GM21737 (cell line): ENCODE data around the gene AFG1L.
A peak's percentile ranks its signal among the peaks of the same experiment; 100 is the strongest.
"Not testable (repeated sequence)": the region's sequence is repeated elsewhere in the genome, so short reads cannot be mapped to it uniquely, and the experiment has no call there.

Experiments used
- ATAC-seq: cut with Tn5 transposase; IDR thresholded peaks from one replicate; pipeline ENCODE4 v1.9.1; 2021; ENCODE audit warnings: mild to moderate bottlenecking, moderate library complexity; ENCODE audit not compliant: unreplicated experiment

Gene AFG1L

DNA sequence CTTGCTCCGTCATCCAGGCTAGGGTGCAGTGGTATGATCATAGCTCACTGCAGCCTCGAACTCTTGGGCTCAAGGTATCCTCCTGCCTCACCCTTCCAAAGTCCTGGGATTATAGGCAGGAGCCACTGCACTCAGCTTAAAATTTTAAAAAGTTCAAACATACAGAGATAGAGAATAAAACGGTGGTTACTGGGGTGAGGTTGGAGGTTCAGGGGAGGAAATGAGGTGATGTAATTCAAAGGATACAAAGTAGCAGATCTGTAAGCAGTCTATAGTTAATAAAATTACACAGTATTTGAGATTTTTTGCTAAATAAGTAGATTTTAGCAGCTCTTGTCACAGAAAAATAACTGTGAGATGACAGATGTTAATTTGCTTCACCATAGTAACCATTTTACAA, 7.5 kb upstream of the AFG1L start:
- no peak for ATAC-seq

DNA sequence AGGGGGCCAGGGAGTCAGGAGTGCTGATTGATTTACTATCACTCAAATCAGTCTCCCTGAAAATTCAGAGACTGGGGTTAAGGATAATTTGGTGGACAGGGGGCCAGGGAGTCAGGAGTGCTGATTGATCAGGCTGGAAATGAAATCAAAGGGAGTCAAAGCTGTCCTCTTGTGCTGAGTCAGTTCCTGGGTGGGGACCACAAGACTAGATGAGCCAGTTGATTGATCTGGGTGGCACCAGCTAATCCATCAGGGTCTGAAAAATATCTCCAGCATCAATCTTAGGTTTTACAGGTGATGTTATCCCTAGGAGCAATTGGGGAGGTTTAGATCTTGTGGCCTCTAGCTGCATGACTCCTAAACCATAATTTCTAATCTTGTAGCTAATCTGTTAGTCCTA, 6.1 kb upstream of the AFG1L start:
- no peak for ATAC-seq

DNA sequence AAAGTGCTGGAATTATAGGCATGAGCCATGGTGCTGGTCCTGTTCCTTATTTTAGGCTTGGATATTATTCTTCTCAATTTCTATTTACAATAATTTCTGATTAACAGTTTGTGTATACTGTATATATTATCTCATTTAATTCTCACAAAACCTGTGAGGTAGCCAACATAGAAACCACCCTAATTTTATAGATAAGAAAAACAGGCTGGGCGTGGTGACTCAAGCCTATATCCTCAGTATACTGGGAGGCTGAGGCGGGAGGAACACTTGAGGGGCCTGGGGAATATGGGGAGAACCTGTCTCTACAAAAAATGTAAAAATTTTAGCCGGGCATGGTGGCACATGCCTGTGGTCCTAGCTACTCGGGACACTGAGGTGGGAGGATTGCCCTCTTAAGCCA, 3.8 kb upstream of the AFG1L start:
- ATAC-seq = no peak

DNA sequence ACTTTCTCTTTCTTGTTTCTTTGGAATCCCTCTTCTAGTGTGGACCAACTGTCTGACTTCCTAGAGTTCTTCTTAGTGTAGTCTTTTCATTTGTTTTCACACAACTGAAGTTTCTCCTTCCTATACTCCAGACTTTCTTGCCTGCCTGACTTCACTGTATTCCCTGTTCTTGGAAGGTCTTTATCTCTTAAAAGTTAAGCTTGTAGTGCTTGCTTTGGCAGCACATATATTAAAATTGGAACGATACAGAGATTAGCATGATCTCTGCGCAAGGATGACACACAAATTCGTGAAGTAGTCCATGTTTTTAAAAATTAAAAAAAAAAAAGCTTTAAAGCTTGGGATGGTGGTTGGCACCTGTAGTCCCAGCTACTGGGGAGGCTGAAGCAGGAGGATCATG, 2.3 kb upstream of the AFG1L start:
- not testable (repeated sequence) for ATAC-seq

DNA sequence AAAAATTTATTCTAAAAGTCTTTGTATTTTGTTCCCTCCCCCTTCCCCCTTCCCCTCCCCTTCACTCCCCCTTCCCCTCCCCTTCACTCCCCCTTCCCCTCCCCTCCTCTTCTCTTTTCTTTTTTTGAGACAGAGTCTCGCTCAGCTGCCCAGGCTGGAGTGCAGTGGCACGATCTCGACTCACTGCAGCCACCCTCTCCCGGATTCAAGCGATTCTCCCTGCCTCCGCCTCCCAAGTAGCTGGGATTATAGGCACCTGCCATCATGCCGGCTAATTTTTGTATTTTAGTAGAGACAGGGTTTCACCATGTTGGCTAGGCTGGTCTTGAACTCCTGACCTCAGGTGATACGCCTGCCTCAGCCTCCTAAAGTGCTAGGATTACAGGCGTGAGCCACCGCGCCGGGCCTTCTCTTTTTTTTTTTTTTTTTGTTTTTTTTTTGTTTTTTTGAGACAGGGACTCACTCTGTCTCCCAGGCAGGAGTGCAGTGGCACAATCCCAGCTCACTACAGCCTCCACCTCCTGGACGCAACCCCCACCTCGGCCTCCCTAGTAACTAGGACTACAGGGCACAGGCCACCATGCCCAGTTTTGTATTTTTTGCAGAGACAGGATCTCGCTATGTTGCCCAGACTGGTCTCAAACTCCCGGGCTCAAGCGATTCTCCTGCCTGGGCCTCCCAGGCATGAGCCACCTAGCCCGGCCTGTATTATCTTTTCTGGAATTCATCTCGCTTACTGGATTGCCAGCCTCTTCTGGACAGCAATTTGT, 1.1 kb upstream of the AFG1L start:
- no peak for ATAC-seq

DNA sequence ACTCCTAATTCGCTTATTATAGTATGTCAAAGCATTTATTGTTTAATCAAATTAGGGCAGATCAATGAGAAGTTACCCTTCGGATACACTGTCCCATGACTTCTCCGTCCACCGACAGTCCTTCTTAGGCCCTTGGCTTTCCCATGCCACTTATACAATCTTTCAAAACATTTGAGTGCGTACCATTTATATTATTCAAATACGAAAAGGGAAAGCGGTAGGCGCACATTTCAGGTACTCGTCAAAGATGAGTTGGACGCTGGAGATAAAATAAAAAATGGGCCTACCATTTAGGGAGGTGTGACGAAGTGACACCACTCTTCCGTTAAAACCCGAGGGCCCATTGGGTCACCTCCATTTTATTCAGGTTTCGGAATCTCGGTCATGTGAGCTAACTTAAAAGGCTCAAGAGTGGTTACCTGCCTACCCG, 542 bp upstream of the AFG1L start:
- peak; percentile 13 for ATAC-seq

DNA sequence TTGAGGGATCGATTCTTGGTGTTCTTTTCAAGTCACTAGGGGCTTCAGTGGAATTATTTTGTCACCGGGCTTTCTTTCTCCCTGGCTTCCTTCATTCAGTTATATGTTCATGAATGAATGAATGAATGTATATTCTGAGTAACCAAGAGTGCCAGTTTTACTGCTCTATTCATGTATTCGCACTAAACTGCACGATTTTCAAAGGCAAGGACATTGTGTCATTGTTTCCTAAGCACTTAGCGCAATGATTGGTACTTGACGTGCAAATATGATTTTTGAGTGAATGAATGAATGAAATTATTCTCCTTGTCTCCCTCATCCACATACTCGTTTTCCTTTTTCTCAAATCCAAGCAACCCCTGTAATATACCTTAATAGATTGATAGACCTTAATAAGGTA, 822 bp downstream of the AFG1L start:
- ATAC-seq = no peak

DNA sequence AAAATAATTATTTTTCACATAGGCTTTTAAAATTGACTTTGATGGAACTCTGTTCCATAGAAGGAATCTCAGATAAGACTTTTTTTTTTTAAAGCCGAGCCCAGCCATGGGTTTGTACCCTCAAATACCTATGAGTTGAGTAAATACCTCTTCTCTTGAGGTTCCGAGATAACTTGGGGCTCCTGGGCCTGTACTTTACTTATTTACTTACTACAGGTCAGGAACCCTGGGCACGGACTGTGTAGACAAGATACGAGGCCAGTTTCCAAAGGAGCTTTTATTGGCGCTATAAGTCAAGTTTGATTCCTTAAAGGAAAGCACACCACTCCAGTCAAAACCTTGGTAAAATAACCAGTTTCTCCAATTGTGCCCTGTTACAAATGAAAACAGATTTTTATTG, 7.5 kb downstream of the AFG1L start:
- ATAC-seq = no peak

DNA sequence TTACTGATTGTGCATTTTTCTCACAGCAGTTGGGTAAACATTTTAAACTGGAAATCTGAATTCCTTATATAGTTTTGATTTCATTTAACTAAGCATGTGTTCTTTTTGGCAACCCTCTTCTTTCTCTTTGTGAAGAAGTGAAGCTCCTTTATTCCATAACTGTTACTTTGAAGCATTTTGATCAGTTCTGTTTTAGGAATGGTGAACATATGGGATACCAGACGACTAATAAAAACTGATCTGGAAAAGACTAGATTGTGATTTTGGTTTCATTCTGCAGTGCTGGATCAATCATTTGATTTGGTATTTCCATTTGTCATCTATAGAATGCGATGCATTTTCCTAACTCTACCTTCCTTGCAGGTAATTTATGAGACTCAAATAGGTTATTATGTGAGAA, 9.8 kb downstream of the AFG1L start:
- no peak for ATAC-seq

DNA sequence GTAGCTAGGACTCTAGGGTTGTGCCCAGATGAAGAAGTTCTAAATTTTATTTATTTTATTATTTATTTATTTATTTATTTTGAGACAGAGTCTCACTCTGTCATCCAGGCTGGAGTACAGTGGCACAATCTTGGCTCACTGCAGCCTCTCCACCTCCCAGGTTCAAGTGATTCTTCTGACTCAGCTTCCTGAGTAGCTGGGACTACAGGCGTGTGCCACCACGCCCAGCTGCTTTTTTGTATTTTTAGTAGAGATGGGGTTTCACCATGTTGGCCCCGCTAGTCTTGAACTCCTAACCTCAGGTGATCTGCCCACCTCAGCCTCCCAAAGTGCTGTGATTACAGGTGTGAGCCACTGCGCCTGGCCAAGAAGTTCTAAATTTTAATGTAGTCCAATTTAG, 13.8 kb downstream of the AFG1L start:
- not testable (repeated sequence) for ATAC-seq

DNA sequence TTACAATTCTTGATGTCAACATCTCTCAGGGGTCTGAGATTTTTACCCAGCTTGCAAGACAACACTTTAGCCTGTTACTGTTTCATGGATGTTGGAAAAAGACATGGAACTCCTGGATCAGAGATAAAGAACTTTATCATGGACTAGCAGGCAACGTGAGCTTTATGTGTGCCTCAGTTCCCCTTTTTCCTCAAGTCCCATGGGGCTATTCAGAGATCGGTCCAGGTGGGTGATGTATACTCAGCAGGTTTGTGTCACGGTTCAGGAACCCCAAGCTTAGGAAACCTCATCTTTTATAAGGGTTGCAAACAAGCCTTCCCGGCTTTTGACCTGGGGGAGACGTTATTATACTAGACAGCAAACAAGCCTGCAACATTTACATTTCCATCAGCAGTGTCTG, 15.0 kb downstream of the AFG1L start:
- ATAC-seq = no peak

DNA sequence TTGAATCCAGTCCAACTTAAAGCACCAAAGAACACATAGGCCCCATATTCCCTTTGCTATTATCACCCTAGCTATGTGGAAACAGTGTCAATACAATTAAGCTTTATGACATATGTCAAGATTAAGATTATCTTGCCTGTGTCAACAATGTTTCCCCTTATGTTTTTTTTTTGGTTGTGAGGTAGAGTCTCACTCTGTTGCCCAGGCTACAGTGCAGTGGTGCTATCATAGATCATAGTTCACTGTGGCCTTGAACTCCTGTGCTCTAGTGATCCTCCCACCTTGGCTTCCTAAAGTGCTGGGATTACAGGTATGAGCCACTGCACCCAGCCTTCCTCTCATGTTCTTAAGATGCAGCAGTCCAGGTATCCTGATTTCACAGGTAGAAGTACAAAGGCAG, 17.8 kb downstream of the AFG1L start:
- no peak for ATAC-seq

DNA sequence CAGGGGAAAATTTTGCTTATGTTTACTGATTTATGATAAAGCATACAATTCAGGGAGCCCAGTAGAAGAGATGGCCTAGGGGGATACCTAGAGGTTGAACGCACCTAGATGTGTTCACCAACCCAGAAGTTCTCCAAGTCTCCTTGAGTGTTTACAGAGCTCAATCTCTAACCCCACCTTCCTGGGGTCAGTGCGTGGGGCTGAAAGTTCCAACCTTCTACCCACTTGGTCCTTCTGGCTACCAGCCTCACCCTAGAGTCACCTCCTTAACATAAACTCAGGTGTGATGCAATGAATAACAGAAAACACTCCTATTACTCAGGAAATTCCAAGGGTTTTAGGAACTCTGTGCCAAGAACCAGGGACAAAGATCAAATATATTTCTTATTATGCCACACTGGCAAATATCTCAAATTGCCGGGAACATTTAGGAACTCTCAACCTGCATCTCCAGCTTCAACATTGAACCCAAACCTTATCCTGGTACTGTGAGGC, 26.4 kb downstream of the AFG1L start:
- ATAC-seq = no peak

DNA sequence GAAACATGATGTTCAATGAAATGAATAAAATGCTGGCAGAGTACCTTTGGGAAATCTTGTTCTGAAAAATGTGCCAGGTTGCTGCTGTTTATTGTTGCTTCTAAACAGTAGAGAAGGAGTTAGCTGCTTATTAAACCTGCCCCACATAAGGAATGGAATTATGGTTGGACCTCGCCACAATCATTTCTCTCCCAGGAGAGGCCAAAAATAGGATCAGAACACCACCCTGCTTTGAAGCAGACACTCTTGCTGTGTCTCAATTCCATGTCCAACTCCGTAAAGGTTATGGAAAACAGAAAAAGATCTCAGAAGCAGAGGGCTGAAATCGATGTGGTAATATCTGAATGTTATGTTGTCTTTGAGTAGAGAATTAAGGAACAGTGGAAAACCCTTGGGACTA, 27.9 kb downstream of the AFG1L start:
- ATAC-seq = no peak

DNA sequence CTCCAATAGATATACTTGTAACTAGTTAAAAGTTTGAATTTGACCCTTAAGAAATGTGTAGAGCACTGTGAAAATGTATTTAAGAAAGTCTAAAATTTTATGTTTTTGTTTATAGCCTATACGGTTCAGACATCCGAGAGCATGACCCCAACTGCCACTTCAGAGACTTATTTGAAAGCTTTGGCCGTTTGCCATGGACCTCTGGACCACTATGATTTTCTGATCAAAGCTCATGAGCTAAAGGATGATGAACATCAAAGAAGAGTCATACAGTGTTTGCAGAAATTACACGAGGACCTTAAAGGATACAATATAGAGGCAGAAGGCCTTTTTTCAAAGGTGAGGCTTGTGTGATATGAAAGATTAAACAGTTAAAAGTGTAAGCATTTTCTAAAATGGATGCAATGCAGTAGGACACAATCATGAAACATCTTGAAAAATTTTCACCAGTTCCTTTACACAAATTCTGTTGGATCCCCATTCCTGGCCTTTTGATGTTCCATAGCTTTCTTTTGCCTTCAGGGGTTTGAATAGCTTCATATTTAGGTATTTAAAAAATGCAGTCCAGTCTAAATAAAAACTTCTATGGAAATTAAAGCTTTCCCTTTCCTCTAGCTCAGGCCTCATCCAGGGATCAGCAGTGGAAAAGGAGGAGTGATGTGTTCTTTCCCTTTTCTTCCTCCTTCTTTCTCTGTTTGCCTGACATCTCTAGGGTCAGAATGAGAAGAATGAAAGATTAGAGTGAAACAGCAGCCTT, 29.0 kb downstream of the AFG1L start:
- no peak for ATAC-seq

DNA sequence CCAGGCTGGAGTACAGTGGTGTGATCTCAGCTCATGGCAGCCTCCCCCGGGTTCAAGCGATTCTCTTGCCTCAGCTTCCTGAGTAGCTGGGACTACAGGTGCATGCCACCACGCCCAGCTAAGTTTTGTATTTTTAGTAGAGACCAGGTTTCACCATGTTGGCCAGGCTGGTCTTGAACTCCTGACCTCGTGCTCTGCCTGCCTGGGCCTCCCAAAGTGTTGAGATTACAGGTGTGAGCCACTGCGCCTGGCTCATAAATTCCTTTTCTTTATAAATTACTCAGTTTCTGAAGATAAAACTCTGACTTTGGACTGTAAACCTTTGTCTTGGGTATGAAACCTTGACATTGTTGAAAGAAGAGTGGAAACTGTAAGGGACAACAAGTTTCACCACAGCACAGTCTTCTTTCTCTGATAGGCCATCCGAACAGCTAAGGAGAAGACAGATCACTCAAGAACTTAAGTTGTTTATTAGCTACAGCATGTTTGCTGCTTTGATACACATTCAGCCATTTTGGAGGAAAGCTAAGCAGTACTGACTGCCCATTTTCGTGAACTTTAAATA, 35.4 kb downstream of the AFG1L start:
- ATAC-seq = not testable (repeated sequence)

DNA sequence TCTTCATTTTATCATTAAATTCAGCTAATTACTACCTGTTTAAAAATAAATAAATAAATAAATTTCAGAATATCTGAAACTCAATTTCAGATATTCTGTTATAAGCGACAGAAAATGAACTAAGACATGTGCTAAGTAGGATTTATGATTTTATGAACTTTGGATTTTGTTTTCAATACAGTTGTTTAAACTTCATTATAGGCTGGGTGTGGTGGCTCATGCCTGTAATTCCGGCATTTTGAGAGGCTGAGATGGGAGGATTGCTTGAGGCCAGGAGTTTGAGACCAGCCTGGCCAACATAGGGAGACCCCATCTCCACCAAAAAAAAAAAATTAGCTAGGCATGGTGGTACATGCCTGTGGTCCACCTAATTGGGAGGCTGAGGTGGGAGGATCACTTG, 36.0 kb downstream of the AFG1L start:
- ATAC-seq = no peak

DNA sequence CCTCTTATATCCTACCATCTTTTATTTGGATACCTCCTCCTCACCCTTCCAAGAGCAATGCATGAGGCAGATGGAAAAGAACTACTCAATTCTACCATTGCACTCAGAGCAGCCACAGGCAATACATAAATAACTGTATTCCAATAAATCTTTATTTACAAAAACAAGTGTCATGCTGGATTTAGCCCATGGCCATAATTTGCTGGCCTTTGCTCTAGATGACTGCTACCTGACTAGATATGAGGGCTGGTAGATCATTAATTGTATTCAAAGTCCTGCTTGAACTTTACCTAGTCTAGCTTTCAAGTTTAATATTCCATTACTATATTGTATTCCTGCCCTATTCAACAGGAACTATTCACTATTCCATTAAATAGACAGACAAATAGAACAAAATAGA, 37.1 kb downstream of the AFG1L start:
- no peak for ATAC-seq

DNA sequence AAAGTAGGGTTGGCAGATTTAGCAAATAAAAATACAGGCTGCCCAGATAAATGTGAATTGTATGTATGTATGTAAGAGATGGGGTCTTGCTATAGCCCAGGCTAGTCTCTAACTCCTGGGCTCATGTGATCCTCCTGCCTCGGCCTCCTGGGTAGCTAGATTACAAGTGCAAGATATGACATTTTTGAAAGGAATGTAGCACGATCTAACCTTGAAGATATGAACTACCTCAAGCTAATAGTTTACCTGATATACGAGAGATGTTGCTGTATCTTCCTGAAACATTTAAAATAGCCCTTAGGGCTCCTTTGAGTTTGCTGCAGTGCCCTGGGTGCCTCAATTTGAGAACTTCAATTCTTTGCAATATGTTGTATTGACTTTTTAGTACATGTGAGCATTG, 42.1 kb downstream of the AFG1L start:
- no peak for ATAC-seq

DNA sequence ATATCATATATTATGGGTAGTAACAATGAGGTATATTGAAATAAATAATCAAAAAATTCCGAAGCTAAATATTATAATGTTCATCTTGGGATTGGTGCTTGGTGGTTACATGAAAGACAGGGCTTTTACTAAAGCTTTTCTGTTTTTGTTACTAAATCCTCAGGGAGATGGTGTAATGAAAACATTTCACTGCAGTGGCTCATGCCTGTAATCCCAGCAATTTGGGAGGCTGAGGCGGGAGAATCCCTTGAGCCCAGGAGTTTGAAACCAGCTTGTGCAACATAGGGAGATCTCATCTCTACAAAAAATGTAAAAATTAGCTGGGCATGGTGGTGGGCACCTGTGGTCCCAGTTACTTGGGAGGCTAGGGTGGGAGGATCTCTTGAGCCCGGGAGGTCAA, 42.9 kb downstream of the AFG1L start:
- ATAC-seq = no peak

DNA sequence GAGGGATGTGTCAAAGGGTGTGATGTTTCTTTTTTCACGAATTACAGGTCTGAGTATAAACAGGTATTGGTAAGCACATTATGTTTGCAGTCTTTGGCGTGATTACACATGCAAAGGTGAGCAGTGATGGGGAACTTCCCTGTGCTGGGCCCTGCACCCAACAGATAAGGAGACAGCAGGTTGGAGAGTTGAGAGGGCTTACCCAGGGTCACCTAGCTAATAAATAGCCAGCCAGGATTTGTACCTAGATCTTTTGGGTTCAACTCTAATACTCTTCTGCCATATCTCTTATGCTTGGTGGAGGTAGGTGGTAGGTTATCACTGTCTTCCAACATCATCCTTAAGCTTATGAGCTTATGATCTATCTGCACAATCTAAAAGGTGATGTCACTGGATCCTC, 46.5 kb downstream of the AFG1L start:
- ATAC-seq = no peak

DNA sequence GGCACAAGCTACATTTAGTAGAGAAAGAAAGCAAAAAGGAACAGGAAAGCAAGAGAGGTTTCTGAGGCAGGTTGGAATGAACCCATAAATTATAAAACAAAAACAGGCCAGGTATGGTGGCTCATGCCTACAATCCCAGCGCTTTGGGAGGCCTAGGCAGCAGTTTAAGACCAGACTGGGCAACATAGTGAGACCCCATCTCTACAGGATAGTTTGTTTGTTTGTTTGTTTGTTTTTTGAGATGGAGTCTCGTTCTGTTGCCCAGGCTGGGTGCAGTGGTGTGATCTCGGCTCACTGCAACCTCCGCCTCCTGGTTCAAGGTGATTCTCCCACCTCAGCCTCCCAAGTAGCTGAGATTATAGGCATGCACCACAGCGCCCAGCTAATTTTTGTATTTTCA, 49.0 kb downstream of the AFG1L start:
- no peak for ATAC-seq
